HepG2 (cell line): ENCODE results near the gene VEGFA. TPM values are rescaled to one million over a fixed set of nuclear protein-coding genes. Genes with fewer than 3 reads are reported as not detected.

Experiments used
- DPF2 ChIP-seq: sonication (generic); formaldehyde crosslinking; IDR thresholded peaks from 2 replicates; pipeline ENCODE4 v1.4.0; 2020; ENCODE audit warnings: mild to moderate bottlenecking, low read depth, missing genetic modification reagents, borderline replicate concordance
- EEA1 ChIP-seq: sonication (generic); formaldehyde crosslinking; IDR thresholded peaks from 2 replicates; pipeline ENCODE4 v1.5.1; 2020; ENCODE audit warnings: mild to moderate bottlenecking, missing genetic modification reagents, borderline replicate concordance
- FOXO1 ChIP-seq: sonication (generic); formaldehyde crosslinking; IDR thresholded peaks from 2 replicates; pipeline ENCODE4 v1.4.0; 2020; ENCODE audit warnings: missing genetic modification reagents
- HDAC2 ChIP-seq: sonication (generic); formaldehyde crosslinking; IDR thresholded peaks from 2 replicates; pipeline ENCODE4 v1.4.0; 2020; ENCODE audit warnings: missing genetic modification reagents
- IKZF1 ChIP-seq: fragments of 450-650 bp; IDR thresholded peaks from 2 replicates; pipeline ENCODE4 v1.7.1; 2016
- IRF2 ChIP-seq: IDR thresholded peaks from 2 replicates; pipeline ENCODE4 v1.6.1; 2018; ENCODE audit warnings: missing genetic modification reagents, missing compliant biosample characterization
- KMT2B ChIP-seq: IDR thresholded peaks from 2 replicates; pipeline ENCODE4 v1.6.1; 2016; ENCODE audit warnings: missing genetic modification reagents, missing compliant biosample characterization
- PHF21A ChIP-seq: sonication (generic); formaldehyde crosslinking; IDR thresholded peaks from 2 replicates; pipeline ENCODE4 v1.5.0; 2020; ENCODE audit warnings: mild to moderate bottlenecking, missing genetic modification reagents
- PRMT3 ChIP-seq: sonication (generic); formaldehyde crosslinking; IDR thresholded peaks from 2 replicates; pipeline ENCODE4 v1.8.1; 2022; ENCODE audit warnings: low read depth, mild to moderate bottlenecking, moderate library complexity, missing genetic modification reagents, borderline replicate concordance
- STAG1 ChIP-seq: sonication (generic); formaldehyde crosslinking; IDR thresholded peaks from 2 replicates; pipeline ENCODE4 v1.4.0; 2020; ENCODE audit warnings: missing genetic modification reagents
- THAP7 ChIP-seq: sonication (generic); formaldehyde crosslinking; IDR thresholded peaks from 2 replicates; pipeline ENCODE4 v1.8.1; 2023; ENCODE audit warnings: mild to moderate bottlenecking, missing genetic modification reagents
- ZNF136 ChIP-seq: sonication (generic); formaldehyde crosslinking; IDR thresholded peaks from 2 replicates; pipeline ENCODE4 v1.8.1; 2022; ENCODE audit warnings: low read depth, mild to moderate bottlenecking, moderate library complexity, missing genetic modification reagents
- ZNF160 ChIP-seq: sonication (generic); formaldehyde crosslinking; IDR thresholded peaks from 2 replicates; pipeline ENCODE4 v1.8.0; 2022; ENCODE audit warnings: mild to moderate bottlenecking, inconsistent platforms, missing genetic modification reagents
- ZNF292 ChIP-seq: sonication (generic); formaldehyde crosslinking; IDR thresholded peaks from 2 replicates; pipeline ENCODE4 v1.8.1; 2022; ENCODE audit warnings: mild to moderate bottlenecking, low read depth, missing genetic modification reagents, borderline replicate concordance
- ZNF761 ChIP-seq: sonication (generic); formaldehyde crosslinking; conservative IDR thresholded peaks from 2 replicates; pipeline ENCODE4 v1.4.0; 2020; ENCODE audit warnings: mild to moderate bottlenecking, missing genetic modification reagents
- ZNF878 ChIP-seq: sonication (generic); formaldehyde crosslinking; IDR thresholded peaks from 2 replicates; pipeline ENCODE4 v1.8.1; 2023; ENCODE audit warnings: mild to moderate bottlenecking, missing genetic modification reagents, moderate library complexity
- polyA plus RNA-seq, 8 experiments: library from polyadenylated mRNA; depleted of rRNA in 3 of 8; stranded (reverse) in 7 of 8; unstranded in 1 of 8; fragments of >200 nt; fragmentation: Illumina TruSeq in 4 of 8; extraction: Trizol in 4 of 8; gene quantifications; 2 replicates each; pipeline versions ENCODE4 v1.2.1 to v1.2.3, GENCODE V29; 2011 to 2016; ENCODE audit warnings: low read depth in 4 of 8, missing spikeins in 1 of 8, mixed read lengths in 1 of 8; ENCODE audit not compliant: insufficient read depth in 1 of 8
- total RNA-seq, 5 experiments: library from RNA; depleted of rRNA; stranded (reverse); fragments of >200 nt; fragmentation: Illumina TruSeq; extraction: Trizol; gene quantifications; 2 replicates each; pipeline ENCODE4 v1.2.3, GENCODE V29; 2016; ENCODE audit warnings: low read depth in 1 of 5
- TF ChIP-seq, protein P1 (sequence below): IDR thresholded peaks from 2 replicates; pipeline ENCODE4 v1.4.0; 2020; ENCODE audit warnings: mild to moderate bottlenecking, missing genetic modification reagents
- TF ChIP-seq, protein P2 (sequence below): sonication (generic); formaldehyde crosslinking; IDR thresholded peaks from 2 replicates; pipeline ENCODE4 v1.4.0; 2020; ENCODE audit warnings: missing genetic modification reagents
- TF ChIP-seq, protein P3 (sequence below): sonication (generic); formaldehyde crosslinking; IDR thresholded peaks from 2 replicates; pipeline ENCODE4; 2020; ENCODE audit warnings: missing genetic modification reagents, mild to moderate bottlenecking, borderline replicate concordance

The VEGFA gene
- total and polyA plus RNA-seq, 2 of the 13 experiments (the other 11 are each of a cell fraction or from before 2014, with no cell fraction given): 68.1 to 629 TPM

GRCh38 chr6:43767553-43768505 is 2.2 kb upstream of the VEGFA start (continued):
- TF ChIP-seq, protein P1, sequence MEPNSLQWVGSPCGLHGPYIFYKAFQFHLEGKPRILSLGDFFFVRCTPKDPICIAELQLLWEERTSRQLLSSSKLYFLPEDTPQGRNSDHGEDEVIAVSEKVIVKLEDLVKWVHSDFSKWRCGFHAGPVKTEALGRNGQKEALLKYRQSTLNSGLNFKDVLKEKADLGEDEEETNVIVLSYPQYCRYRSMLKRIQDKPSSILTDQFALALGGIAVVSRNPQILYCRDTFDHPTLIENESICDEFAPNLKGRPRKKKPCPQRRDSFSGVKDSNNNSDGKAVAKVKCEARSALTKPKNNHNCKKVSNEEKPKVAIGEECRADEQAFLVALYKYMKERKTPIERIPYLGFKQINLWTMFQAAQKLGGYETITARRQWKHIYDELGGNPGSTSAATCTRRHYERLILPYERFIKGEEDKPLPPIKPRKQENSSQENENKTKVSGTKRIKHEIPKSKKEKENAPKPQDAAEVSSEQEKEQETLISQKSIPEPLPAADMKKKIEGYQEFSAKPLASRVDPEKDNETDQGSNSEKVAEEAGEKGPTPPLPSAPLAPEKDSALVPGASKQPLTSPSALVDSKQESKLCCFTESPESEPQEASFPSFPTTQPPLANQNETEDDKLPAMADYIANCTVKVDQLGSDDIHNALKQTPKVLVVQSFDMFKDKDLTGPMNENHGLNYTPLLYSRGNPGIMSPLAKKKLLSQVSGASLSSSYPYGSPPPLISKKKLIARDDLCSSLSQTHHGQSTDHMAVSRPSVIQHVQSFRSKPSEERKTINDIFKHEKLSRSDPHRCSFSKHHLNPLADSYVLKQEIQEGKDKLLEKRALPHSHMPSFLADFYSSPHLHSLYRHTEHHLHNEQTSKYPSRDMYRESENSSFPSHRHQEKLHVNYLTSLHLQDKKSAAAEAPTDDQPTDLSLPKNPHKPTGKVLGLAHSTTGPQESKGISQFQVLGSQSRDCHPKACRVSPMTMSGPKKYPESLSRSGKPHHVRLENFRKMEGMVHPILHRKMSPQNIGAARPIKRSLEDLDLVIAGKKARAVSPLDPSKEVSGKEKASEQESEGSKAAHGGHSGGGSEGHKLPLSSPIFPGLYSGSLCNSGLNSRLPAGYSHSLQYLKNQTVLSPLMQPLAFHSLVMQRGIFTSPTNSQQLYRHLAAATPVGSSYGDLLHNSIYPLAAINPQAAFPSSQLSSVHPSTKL (CRISPR knock-in tag): peak; percentile 34
- TF ChIP-seq PRMT3 (CRISPR knock-in tag): no peak
- TF ChIP-seq KMT2B: no peak
- TF ChIP-seq IKZF1: no peak
- 0 out of 2 replicates have a peak, but pooled peaks have one; percentile 15 for TF ChIP-seq HDAC2 (CRISPR knock-in tag)
- TF ChIP-seq PHF21A: no peak
- no peak for TF ChIP-seq ZNF761 (CRISPR knock-in tag)
- TF ChIP-seq FOXO1 (CRISPR knock-in tag): peak; percentile 52; the same call in 1 of the 2 replicates
- no peak for TF ChIP-seq EEA1 (CRISPR knock-in tag)
- no peak for TF ChIP-seq ZNF878
- 0 out of 2 replicates have a peak, but pooled peaks have one; percentile 10 for TF ChIP-seq STAG1 (CRISPR knock-in tag)
- TF ChIP-seq ZNF136: no peak
- TF ChIP-seq, protein P2, sequence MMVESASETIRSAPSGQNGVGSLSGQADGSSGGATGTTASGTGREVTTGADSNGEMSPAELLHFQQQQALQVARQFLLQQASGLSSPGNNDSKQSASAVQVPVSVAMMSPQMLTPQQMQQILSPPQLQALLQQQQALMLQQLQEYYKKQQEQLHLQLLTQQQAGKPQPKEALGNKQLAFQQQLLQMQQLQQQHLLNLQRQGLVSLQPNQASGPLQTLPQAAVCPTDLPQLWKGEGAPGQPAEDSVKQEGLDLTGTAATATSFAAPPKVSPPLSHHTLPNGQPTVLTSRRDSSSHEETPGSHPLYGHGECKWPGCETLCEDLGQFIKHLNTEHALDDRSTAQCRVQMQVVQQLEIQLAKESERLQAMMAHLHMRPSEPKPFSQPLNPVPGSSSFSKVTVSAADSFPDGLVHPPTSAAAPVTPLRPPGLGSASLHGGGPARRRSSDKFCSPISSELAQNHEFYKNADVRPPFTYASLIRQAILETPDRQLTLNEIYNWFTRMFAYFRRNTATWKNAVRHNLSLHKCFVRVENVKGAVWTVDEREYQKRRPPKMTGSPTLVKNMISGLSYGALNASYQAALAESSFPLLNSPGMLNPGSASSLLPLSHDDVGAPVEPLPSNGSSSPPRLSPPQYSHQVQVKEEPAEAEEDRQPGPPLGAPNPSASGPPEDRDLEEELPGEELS: peak; percentile 41; the same call in 1 of the 2 replicates
- TF ChIP-seq, protein P3, sequence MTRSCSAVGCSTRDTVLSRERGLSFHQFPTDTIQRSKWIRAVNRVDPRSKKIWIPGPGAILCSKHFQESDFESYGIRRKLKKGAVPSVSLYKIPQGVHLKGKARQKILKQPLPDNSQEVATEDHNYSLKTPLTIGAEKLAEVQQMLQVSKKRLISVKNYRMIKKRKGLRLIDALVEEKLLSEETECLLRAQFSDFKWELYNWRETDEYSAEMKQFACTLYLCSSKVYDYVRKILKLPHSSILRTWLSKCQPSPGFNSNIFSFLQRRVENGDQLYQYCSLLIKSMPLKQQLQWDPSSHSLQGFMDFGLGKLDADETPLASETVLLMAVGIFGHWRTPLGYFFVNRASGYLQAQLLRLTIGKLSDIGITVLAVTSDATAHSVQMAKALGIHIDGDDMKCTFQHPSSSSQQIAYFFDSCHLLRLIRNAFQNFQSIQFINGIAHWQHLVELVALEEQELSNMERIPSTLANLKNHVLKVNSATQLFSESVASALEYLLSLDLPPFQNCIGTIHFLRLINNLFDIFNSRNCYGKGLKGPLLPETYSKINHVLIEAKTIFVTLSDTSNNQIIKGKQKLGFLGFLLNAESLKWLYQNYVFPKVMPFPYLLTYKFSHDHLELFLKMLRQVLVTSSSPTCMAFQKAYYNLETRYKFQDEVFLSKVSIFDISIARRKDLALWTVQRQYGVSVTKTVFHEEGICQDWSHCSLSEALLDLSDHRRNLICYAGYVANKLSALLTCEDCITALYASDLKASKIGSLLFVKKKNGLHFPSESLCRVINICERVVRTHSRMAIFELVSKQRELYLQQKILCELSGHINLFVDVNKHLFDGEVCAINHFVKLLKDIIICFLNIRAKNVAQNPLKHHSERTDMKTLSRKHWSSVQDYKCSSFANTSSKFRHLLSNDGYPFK (CRISPR knock-in tag): 0 out of 2 replicates have a peak, but pooled peaks have one; percentile 19
- peak; percentile 26 for TF ChIP-seq DPF2 (CRISPR knock-in tag)
- TF ChIP-seq ZNF160: no peak
- peak; percentile 54; the same call in 1 of the 2 replicates for TF ChIP-seq IRF2 (CRISPR knock-in tag)
- TF ChIP-seq THAP7: no peak
- no peak for TF ChIP-seq ZNF292 (CRISPR knock-in tag)
